ENCODE measurements around the gene C9orf43. TPM values are rescaled to one million over a fixed set of nuclear protein-coding genes. Genes with fewer than 3 reads are reported as not detected.
"Not testable (repeated sequence)": the region's sequence is repeated elsewhere in the genome, so short reads cannot be mapped to it uniquely, and the experiment has no call there.

The C9orf43 gene
- total RNA-seq, 1 donor from 2014 or later = 0.80 TPM

GRCh38 chr9:113380869-113381378 is 29.6 kb upstream of the C9orf43 start:
- no peaks in the 10 kb centered on the region for H3K27me3 Mint-ChIP-seq
- TF ChIP-seq CTCF (conservative IDR thresholded peaks at IDR 0.05) = no peak
- peak overlapping the region; percentile 62 for H3K4me3 Mint-ChIP-seq
- peaks cover 21% of the 10 kb centered on the region for H3K4me1 Mint-ChIP-seq (ENCODE audit: unreplicated experiment)
- no peaks in the 10 kb centered on the region for H3K36me3 Mint-ChIP-seq
- H3K27ac Mint-ChIP-seq = peak overlapping the region; percentile 91
- H3K9me3 Mint-ChIP-seq = no peaks in the 10 kb centered on the region
- DNase-seq (ENCODE audit: extremely low spot score, unreplicated experiment) = no peak

- Mint-ChIP-seq H3K4me1 (ENCODE audit: unreplicated experiment) (peaks cover 21% of the 10 kb centered on the region), H3K4me3 (peak overlapping the region; percentile 62), H3K27ac (peak overlapping the region; percentile 91)
- H3K27me3 Mint-ChIP-seq; H3K9me3 Mint-ChIP-seq; DNase-seq (ENCODE audit: extremely low spot score, unreplicated experiment); H3K36me3 Mint-ChIP-seq: not testable (repeated sequence)
Measured at GRCh38 chr9:113381441-113381840, 29.1 kb upstream of the C9orf43 start.

- TF ChIP-seq CTCF (conservative IDR thresholded peaks at IDR 0.05) = no peak
- Mint-ChIP-seq H3K4me3 (peak overlapping the region; percentile 62), H3K36me3 (peaks cover 7% of the 10 kb centered on the region), H3K9me3 (no peaks in the 10 kb centered on the region), H3K27me3 (no peaks in the 10 kb centered on the region), H3K27ac (peak overlapping the region; percentile 91), H3K4me1 (ENCODE audit: unreplicated experiment) (peaks cover 26% of the 10 kb centered on the region)
- DNase-seq (ENCODE audit: extremely low spot score, unreplicated experiment) = no peak
Measured at GRCh38 chr9:113381909-113382411, 28.6 kb upstream of the C9orf43 start.

GRCh38 chr9:113386571-113387393 is 23.8 kb upstream of the C9orf43 start:
- H3K4me3 Mint-ChIP-seq = no peak overlapping the region
- peak overlapping the region; percentile 75 for H3K27ac Mint-ChIP-seq
- H3K9me3 Mint-ChIP-seq = no peaks in the 10 kb centered on the region
- no peak for TF ChIP-seq CTCF (conservative IDR thresholded peaks at IDR 0.05)
- no peaks in the 10 kb centered on the region for H3K27me3 Mint-ChIP-seq
- H3K4me1 Mint-ChIP-seq (ENCODE audit: unreplicated experiment) = peaks cover 24% of the 10 kb centered on the region
- H3K36me3 Mint-ChIP-seq = peaks cover 18% of the 10 kb centered on the region
- DNase-seq (ENCODE audit: extremely low spot score, unreplicated experiment) = no peak

- H3K36me3 Mint-ChIP-seq = peaks cover 22% of the 10 kb centered on the region
- peaks cover 18% of the 10 kb centered on the region for H3K4me1 Mint-ChIP-seq (ENCODE audit: unreplicated experiment)
- H3K4me3 Mint-ChIP-seq = peak overlapping the region; percentile 13
- H3K27ac Mint-ChIP-seq = peak overlapping the region; percentile 75
- H3K9me3 Mint-ChIP-seq = no peaks in the 10 kb centered on the region
- no peaks in the 10 kb centered on the region for H3K27me3 Mint-ChIP-seq
- no peak for DNase-seq (ENCODE audit: extremely low spot score, unreplicated experiment)
- TF ChIP-seq CTCF (conservative IDR thresholded peaks at IDR 0.05) = no peak
Measured at GRCh38 chr9:113387560-113388230, 22.9 kb upstream of the C9orf43 start.

- H3K27ac Mint-ChIP-seq = peak overlapping the region; percentile 75
- no peaks in the 10 kb centered on the region for H3K9me3 Mint-ChIP-seq
- H3K36me3 Mint-ChIP-seq = peaks cover 27% of the 10 kb centered on the region
- H3K27me3 Mint-ChIP-seq = no peaks in the 10 kb centered on the region
- peaks cover 18% of the 10 kb centered on the region for H3K4me1 Mint-ChIP-seq (ENCODE audit: unreplicated experiment)
- no peak overlapping the region for H3K4me3 Mint-ChIP-seq
- no peak for DNase-seq (ENCODE audit: extremely low spot score, unreplicated experiment)
- no peak for TF ChIP-seq CTCF (conservative IDR thresholded peaks at IDR 0.05)
Measured at GRCh38 chr9:113388833-113389232, 21.7 kb upstream of the C9orf43 start.
